Small intestine (tissue), 7 donors: Measurements from ENCODE around the gene HOGA1. TPM values are rescaled to one million over a fixed set of nuclear protein-coding genes. Genes with fewer than 3 reads are reported as not detected.
A peak's percentile ranks its signal among the peaks of the same experiment; 100 is the strongest.

ENCODE experiments used
- DNase-seq, 2 donors: peaks; one replicate each; pipeline versions ENCODE4 v3.0.0 to v3.0.0-alpha.2; 2013
- FAIRE-seq: peaks from 2 replicates; lab custom pipeline; 2012; peaks lifted over from hg19 to GRCh38; lab: Jason Lieb, UNC
- H3K27ac ChIP-seq, 3 donors: one replicate each; pipeline ENCODE4 v1.5.1; 2013; ENCODE audit warnings: low read length in 2 of 3, mild to moderate bottlenecking in 2 of 3, control low read depth in 1 of 3, inconsistent platforms in 1 of 3, low read depth in 1 of 3, moderate library complexity in 1 of 3
- H3K27me3 ChIP-seq, 3 donors: one replicate each; pipeline ENCODE4 v1.6.1; 2013; ENCODE audit warnings: low read length in 3 of 3, inconsistent platforms in 1 of 3; ENCODE audit not compliant: control insufficient read depth in 3 of 3, insufficient read depth in 3 of 3
- H3K36me3 ChIP-seq, 3 donors: one replicate each; pipeline ENCODE4 v1.6.1; 2013; ENCODE audit warnings: low read length in 3 of 3, inconsistent platforms in 1 of 3, low read depth in 1 of 3, mild to moderate bottlenecking in 1 of 3, moderate library complexity in 1 of 3; ENCODE audit not compliant: control insufficient read depth in 3 of 3, insufficient read depth in 2 of 3
- H3K4me1 ChIP-seq, 3 donors: one replicate each; pipeline ENCODE4 v1.6.1; 2013; ENCODE audit warnings: low read length in 2 of 3, inconsistent platforms in 1 of 3, low read depth in 1 of 3, mild to moderate bottlenecking in 1 of 3, moderate library complexity in 1 of 3; ENCODE audit not compliant: control insufficient read depth in 3 of 3, insufficient read depth in 2 of 3
- H3K4me3 ChIP-seq, 3 donors: one replicate each; pipeline ENCODE4 v1.5.1; 2013; ENCODE audit warnings: low read length in 3 of 3, control low read depth in 1 of 3, inconsistent platforms in 1 of 3, low read depth in 1 of 3, mild to moderate bottlenecking in 1 of 3, moderate library complexity in 1 of 3
- H3K9me3 ChIP-seq, 2 donors: one replicate each; pipeline ENCODE4 v1.6.1; 2013; ENCODE audit warnings: low read depth in 1 of 2, low read length in 1 of 2; ENCODE audit not compliant: control insufficient read depth in 2 of 2, insufficient read depth in 1 of 2
- WGBS, 3 donors: extraction: QIAGEN DNeasy Blood & Tissue Kit; methylation state at CpG; one replicate each; pipeline ENCODE4 v1.1.7; 2013; 5-methylcytosine and 5-hydroxymethylcytosine counted together
- polyA plus RNA-seq, 4 donors: library from polyadenylated mRNA; stranded (reverse) in 3 of 4; unstranded in 1 of 4; fragments of 200-250 nt in 3 of 4; fragments of 120-200 nt in 1 of 4; gene quantifications; one replicate each; pipeline versions ENCODE4 v1.2.1 to v1.2.3, GENCODE V29; 2013
- donor health status: healthy with polysubstance abuse.
- donor health status: control.
- donor health status: control.
- donor health status: Bipolar disorder and iron deficiency.
- donor health status: healthy.

Gene HOGA1
- polyA plus RNA-seq, 4 donors: 0.45 to 12.1 (median 0.66) TPM

GRCh38 chr10:97542169-97543024 lies 41.8 kb upstream of the HOGA1 start:
- H3K36me3 ChIP-seq: peaks cover 0 to 1% (median 0%) of the 10 kb centered on the region in 3 donors
- 67 to 78% (median 69%) methylated on average over 9 of the region's 9 CpGs for WGBS, 3 donors
- H3K9me3 ChIP-seq: no peaks in the 10 kb centered on the region
- DNase-seq: no peak
- no peak for FAIRE-seq
- H3K27ac ChIP-seq: peak overlapping the region in 1 of 3 donors; percentile 91
- H3K27me3 ChIP-seq: no peaks in the 10 kb centered on the region
- peaks cover 0 to 5% (median 0%) of the 10 kb centered on the region in 3 donors for H3K4me1 ChIP-seq
- no peak overlapping the region for H3K4me3 ChIP-seq

- DNase-seq (peak in 1 of 2 donors; percentile 40), FAIRE-seq (no peak)
- Histone ChIP-seq H3K4me1 (peaks cover 0 to 5% (median 0%) of the 10 kb centered on the region in 3 donors), H3K27ac (peak overlapping the region in 1 of 3 donors; percentile 91), H3K27me3 (no peaks in the 10 kb centered on the region), H3K9me3 (no peaks in the 10 kb centered on the region), H3K36me3 (no peaks in the 10 kb centered on the region), H3K4me3 (no peak overlapping the region)
- 51 to 75% (median 53%) methylated on average over 10 of the region's 10 CpGs for WGBS, 3 donors
Observed at GRCh38 chr10:97543025-97543546, 41.1 kb upstream of the HOGA1 start.

- no peaks in the 10 kb centered on the region for H3K36me3 ChIP-seq
- no peak overlapping the region for H3K4me3 ChIP-seq
- WGBS, 3 donors: 84 to 88% (median 84%) methylated on average over 18 of the region's 18 CpGs
- FAIRE-seq: no peak
- peaks cover 0 to 5% (median 0%) of the 10 kb centered on the region in 3 donors for H3K4me1 ChIP-seq
- no peak overlapping the region for H3K27ac ChIP-seq
- DNase-seq: no peak
- no peaks in the 10 kb centered on the region for H3K27me3 ChIP-seq
- no peaks in the 10 kb centered on the region for H3K9me3 ChIP-seq
Observed at GRCh38 chr10:97546456-97547270, 37.5 kb upstream of the HOGA1 start.

- 66 to 89% (median 89%) methylated on average over 4 of the region's 4 CpGs for whole genome bisulfite sequencing, 3 donors
- Histone ChIP-seq H3K36me3 (no peaks in the 10 kb centered on the region), H3K9me3 (no peaks in the 10 kb centered on the region), H3K4me3 (no peak overlapping the region), H3K4me1 (peaks cover 0 to 4% (median 0%) of the 10 kb centered on the region in 3 donors), H3K27me3 (no peaks in the 10 kb centered on the region), H3K27ac (no peak overlapping the region)
- no peak for DNase-seq
- FAIRE-seq: no peak
Observed at GRCh38 chr10:97547271-97547600, 37.0 kb upstream of the HOGA1 start.

- FAIRE-seq: no peak
- DNase-seq: no peak
- Histone ChIP-seq H3K4me3 (no peak overlapping the region), H3K27ac (no peak overlapping the region), H3K9me3 (no peaks in the 10 kb centered on the region), H3K36me3 (no peaks in the 10 kb centered on the region), H3K27me3 (no peaks in the 10 kb centered on the region), H3K4me1 (no peaks in the 10 kb centered on the region)
- WGBS, 3 donors: 70 to 84% (median 74%) methylated on average over 4 of the region's 4 CpGs
Observed at GRCh38 chr10:97547962-97548361, 36.2 kb upstream of the HOGA1 start.

- DNase-seq: no peak
- WGBS, 3 donors: 87 to 93% (median 90%) methylated on average over 13 of the region's 13 CpGs
Observed at GRCh38 chr10:97548828-97549455, 35.2 kb upstream of the HOGA1 start.

GRCh38 chr10:97549587-97550322 lies 34.4 kb upstream of the HOGA1 start:
- Histone ChIP-seq H3K4me3 (no peak overlapping the region), H3K9me3 (peaks cover 0 to 1% of the 10 kb centered on the region in 2 donors), H3K27me3 (no peaks in the 10 kb centered on the region), H3K4me1 (no peaks in the 10 kb centered on the region), H3K27ac (no peak overlapping the region), H3K36me3 (no peaks in the 10 kb centered on the region)
- DNase-seq (peak in 1 of 2 donors; percentile 11), FAIRE-seq (no peak)
- WGBS, 3 donors: 68 to 70% (median 69%) methylated on average over 13 of the region's 13 CpGs

More at GRCh38 chr10:97548828-97549455, 35.2 kb upstream of the HOGA1 start:
- no peaks in the 10 kb centered on the region for H3K27me3 ChIP-seq
- no peaks in the 10 kb centered on the region for H3K4me1 ChIP-seq
- no peak overlapping the region for H3K27ac ChIP-seq
- no peaks in the 10 kb centered on the region for H3K9me3 ChIP-seq
- FAIRE-seq: no peak
- no peaks in the 10 kb centered on the region for H3K36me3 ChIP-seq
- H3K4me3 ChIP-seq: no peak overlapping the region
